Neuronal stem cell (in vitro differentiated cells): ENCODE measurements around the gene COL15A1.

ENCODE experiments used
- DNase-seq: peaks from one replicate; pipeline ENCODE4 v3.0.0-alpha.2; 2013; ENCODE audit warnings: low spot score
- H2AFZ ChIP-seq: one replicate; pipeline ENCODE4 v1.6.1; 2013; ENCODE audit warnings: mild to moderate bottlenecking, low read length, inconsistent platforms
- H2AK5ac ChIP-seq: 2 replicates; pipeline ENCODE4 v1.6.1; 2013; ENCODE audit warnings: low read depth, mild to moderate bottlenecking, inconsistent platforms, low read length, moderate library complexity, mixed read lengths
- H2BK120ac ChIP-seq: 2 replicates; pipeline ENCODE4 v1.6.1; 2013; ENCODE audit warnings: low read depth, mild to moderate bottlenecking, inconsistent platforms, low read length, moderate library complexity, mixed read lengths
- H2BK12ac ChIP-seq: one replicate; pipeline ENCODE4 v1.6.1; 2013; ENCODE audit warnings: low read length, inconsistent platforms
- H2BK15ac ChIP-seq: 2 replicates; pipeline ENCODE4 v1.6.1; 2013; ENCODE audit warnings: mild to moderate bottlenecking, low read length, inconsistent platforms, mixed read lengths
- H2BK5ac ChIP-seq: one replicate; pipeline ENCODE4 v1.6.1; 2013; ENCODE audit warnings: inconsistent platforms, mild to moderate bottlenecking, low read length, moderate library complexity
- H3K14ac ChIP-seq: one replicate; pipeline ENCODE4 v1.6.1; 2013; ENCODE audit warnings: low read length, inconsistent platforms
- H3K18ac ChIP-seq: 2 replicates; pipeline ENCODE4 v1.6.1; 2013; ENCODE audit warnings: low read length, inconsistent platforms
- H3K23ac ChIP-seq: 2 replicates; pipeline ENCODE4 v1.6.1; 2013; ENCODE audit warnings: low read depth, mild to moderate bottlenecking, mixed read lengths, low read length, inconsistent platforms; ENCODE audit not compliant: poor library complexity
- H3K27ac ChIP-seq: replicated peaks from 3 replicates; pipeline ENCODE4 v1.5.1; 2013; ENCODE audit warnings: low read length, inconsistent platforms
- H3K27me3 ChIP-seq, 3 experiments: 2 replicates each; pipeline ENCODE4 v1.6.1; 2013; ENCODE audit warnings: low read length in 3 of 3, mild to moderate bottlenecking in 2 of 3, inconsistent platforms in 1 of 3, low read depth in 1 of 3, mixed read lengths in 1 of 3, moderate library complexity in 1 of 3; ENCODE audit not compliant: control insufficient read depth in 3 of 3, insufficient read depth in 3 of 3
- H3K36me3 ChIP-seq, 2 donors: replicated peaks in 1 of 2; 2 replicates each; pipeline ENCODE4 v1.6.1; 2013; ENCODE audit warnings: low read length in 2 of 2; ENCODE audit not compliant: control insufficient read depth in 2 of 2, insufficient read depth in 2 of 2
- H3K4ac ChIP-seq: 2 replicates; pipeline ENCODE4 v1.6.1; 2013; ENCODE audit warnings: inconsistent platforms, mild to moderate bottlenecking, low read length, moderate library complexity
- H3K4me1 ChIP-seq, 2 donors: 1 replicate in 1 of 2; 2 replicates in 1 of 2; pipeline ENCODE4 v1.6.1; 2013; ENCODE audit warnings: low read length in 2 of 2, low read depth in 1 of 2; ENCODE audit not compliant: control insufficient read depth in 2 of 2, insufficient read depth in 1 of 2
- H3K4me2 ChIP-seq: one replicate; pipeline ENCODE4 v1.6.1; 2013; ENCODE audit warnings: mild to moderate bottlenecking, low read length, inconsistent platforms; ENCODE audit not compliant: insufficient read depth, poor library complexity, severe bottlenecking
- H3K4me3 ChIP-seq, 2 donors: 2 replicates each; pipeline ENCODE4 v1.5.1; 2013; ENCODE audit warnings: low read length in 2 of 2, mild to moderate bottlenecking in 2 of 2, inconsistent platforms in 1 of 2, moderate library complexity in 1 of 2
- H3K79me1 ChIP-seq: one replicate; pipeline ENCODE4 v1.6.1; 2013; ENCODE audit warnings: low read depth, mild to moderate bottlenecking, inconsistent platforms, low read length, moderate library complexity
- H3K9ac ChIP-seq: one replicate; pipeline ENCODE4 v1.6.1; 2013; ENCODE audit warnings: mild to moderate bottlenecking, low read depth, low read length, inconsistent platforms; ENCODE audit not compliant: poor library complexity
- H3K9me3 ChIP-seq, 2 donors: replicated peaks in 1 of 2; 2 replicates each; pipeline versions ENCODE3 to v1.6.1; 2013; ENCODE audit warnings: low read length in 2 of 2, mild to moderate bottlenecking in 2 of 2, inconsistent platforms in 1 of 2, low read depth in 1 of 2, mixed read lengths in 1 of 2, moderate library complexity in 1 of 2; ENCODE audit not compliant: control insufficient read depth in 2 of 2, insufficient read depth in 1 of 2
- H4K8ac ChIP-seq: one replicate; pipeline ENCODE4 v1.6.1; 2013; ENCODE audit warnings: low read depth, mild to moderate bottlenecking, inconsistent platforms, low read length, moderate library complexity
- H4K91ac ChIP-seq: one replicate; pipeline ENCODE4 v1.6.1; 2013; ENCODE audit warnings: low read length, low read depth, mild to moderate bottlenecking, inconsistent platforms; ENCODE audit not compliant: poor library complexity
- WGBS, 2 donors: extraction: QIAGEN DNeasy Blood & Tissue Kit; methylation state at CpG; one replicate each; pipeline ENCODE4 v1.1.7; 2013; ENCODE audit warnings: missing lambda C conversion rate in 2 of 2, mixed read lengths in 1 of 2; ENCODE audit not compliant: insufficient read length in 2 of 2, insufficient replicate concordance in 1 of 2; ENCODE audit errors: extremely low coverage in 2 of 2; 5-methylcytosine and 5-hydroxymethylcytosine counted together

Gene COL15A1

GRCh38 chr9:99074902-99075245 is 131.2 kb downstream of the COL15A1 start:
- Histone ChIP-seq H2AK5ac (no peak overlapping the region), H3K4ac (no peak overlapping the region), H2BK5ac (no peak overlapping the region), H2BK12ac (no peak overlapping the region), H2BK120ac (no peak overlapping the region), H4K8ac (no peak overlapping the region), H3K4me1 (peaks cover 0 to 3% of the 10 kb centered on the region in 2 donors), H4K91ac (no peak overlapping the region), H3K27me3 (peaks cover 0 to 3% (median 0%) of the 10 kb centered on the region in 3 experiments), H3K9me3 (no peaks in the 10 kb centered on the region), H3K27ac (no peak overlapping the region), H3K18ac (no peak overlapping the region), H3K9ac (no peak overlapping the region), H3K4me2 (no peak overlapping the region), H3K14ac (no peak overlapping the region), H3K79me1 (no peaks in the 10 kb centered on the region), H2BK15ac (no peak overlapping the region), H2AFZ (no peak overlapping the region), H3K4me3 (no peak overlapping the region), H3K36me3 (no peaks in the 10 kb centered on the region), H3K23ac (no peak overlapping the region)
- no CpG with 5 or more reads among the region's 3 CpGs for WGBS, 2 donors
- no peak for DNase-seq

GRCh38 chr9:99075246-99075912 is 131.7 kb downstream of the COL15A1 start:
- Histone ChIP-seq H3K14ac (no peak overlapping the region), H3K36me3 (no peaks in the 10 kb centered on the region), H2BK120ac (no peak overlapping the region), H3K4me1 (peaks cover 0 to 3% of the 10 kb centered on the region in 2 donors), H3K4me3 (no peak overlapping the region), H3K9ac (no peak overlapping the region), H3K27ac (no peak overlapping the region), H2BK12ac (no peak overlapping the region), H3K9me3 (no peaks in the 10 kb centered on the region), H4K8ac (no peak overlapping the region), H2AFZ (no peak overlapping the region), H4K91ac (no peak overlapping the region), H3K4ac (no peak overlapping the region), H3K18ac (no peak overlapping the region), H3K23ac (no peak overlapping the region), H3K27me3 (peaks cover 0 to 3% (median 0%) of the 10 kb centered on the region in 3 experiments), H2BK15ac (no peak overlapping the region), H3K79me1 (no peaks in the 10 kb centered on the region), H2BK5ac (no peak overlapping the region), H2AK5ac (no peak overlapping the region), H3K4me2 (no peak overlapping the region)
- no peak for DNase-seq
- no CpG with 5 or more reads among the region's 6 CpGs for WGBS, 2 donors

GRCh38 chr9:99076030-99076429 is 132.3 kb downstream of the COL15A1 start:
- Histone ChIP-seq H2AK5ac (no peak overlapping the region), H3K4ac (no peak overlapping the region), H3K9me3 (no peaks in the 10 kb centered on the region), H3K9ac (no peak overlapping the region), H2BK5ac (no peak overlapping the region), H3K36me3 (no peaks in the 10 kb centered on the region), H2BK15ac (no peak overlapping the region), H3K4me2 (no peak overlapping the region), H3K79me1 (no peaks in the 10 kb centered on the region), H2AFZ (no peak overlapping the region), H3K23ac (no peak overlapping the region), H3K4me3 (no peak overlapping the region), H3K27me3 (peaks cover 0 to 3% (median 0%) of the 10 kb centered on the region in 3 experiments), H2BK120ac (no peak overlapping the region), H3K18ac (no peak overlapping the region), H3K14ac (no peak overlapping the region), H2BK12ac (no peak overlapping the region), H4K91ac (no peak overlapping the region), H3K27ac (no peak overlapping the region), H3K4me1 (no peaks in the 10 kb centered on the region), H4K8ac (no peak overlapping the region)
- DNase-seq, result no peak
- WGBS, 2 donors, result no CpG with 5 or more reads among the region's 4 CpGs

GRCh38 chr9:99076483-99077171 is 132.9 kb downstream of the COL15A1 start:
- Histone ChIP-seq H3K9ac (no peak overlapping the region), H2BK120ac (no peak overlapping the region), H3K27me3 (peaks cover 0 to 3% (median 0%) of the 10 kb centered on the region in 3 experiments), H3K4me2 (no peak overlapping the region), H3K9me3 (no peaks in the 10 kb centered on the region), H3K4me3 (no peak overlapping the region), H3K23ac (no peak overlapping the region), H2BK5ac (no peak overlapping the region), H3K14ac (no peak overlapping the region), H3K4me1 (no peaks in the 10 kb centered on the region), H3K27ac (no peak overlapping the region), H3K18ac (no peak overlapping the region), H4K8ac (no peak overlapping the region), H3K79me1 (no peaks in the 10 kb centered on the region), H2AFZ (no peak overlapping the region), H3K36me3 (no peaks in the 10 kb centered on the region), H2AK5ac (no peak overlapping the region), H2BK12ac (no peak overlapping the region), H3K4ac (no peak overlapping the region), H2BK15ac (no peak overlapping the region), H4K91ac (no peak overlapping the region)
- no CpG with 5 or more reads among the region's 6 CpGs for WGBS, 2 donors
- DNase-seq, result no peak
